HepG2 (cell line): ENCODE data around the gene CCDC154. TPM values are rescaled to one million over a fixed set of nuclear protein-coding genes. Genes with fewer than 3 reads are reported as not detected.

Source experiments
- ATAC-seq: fragments of 200-7000 bp; cut with Tn5 transposase; 3 replicates; pipeline ENCODE4 v1.9.1; 2020; ENCODE audit warnings: mild to moderate bottlenecking, moderate library complexity
- BruUV-seq: library from RNA; stranded (reverse); fragments of 400-500 nt; replicated peaks from 2 replicates; lab custom pipeline; 2021; lab: Mats Ljungman, UMichigan
- CTCF ChIA-PET: fragments of 300-600 bp; formaldehyde crosslinking; extraction: SDS; loops from one replicate; lab custom pipeline; 2021; ENCODE audit warnings: low total read pairs, inconsistent platforms, low intra/inter-chr PET ratio; lab: Yijun Ruan, JAX
- POLR2A ChIA-PET: fragments of 350-600 bp; sonication (Branson Sonifier 250); formaldehyde crosslinking; loops from one replicate; lab custom pipeline; 2020; ENCODE audit warnings: antibody characterized with exemption, inconsistent platforms; lab: Yijun Ruan, JAX
- DNase-seq: peaks from one replicate; pipeline ENCODE4 v3.0.0-alpha.2; 2015; ENCODE audit warnings: low spot score
- FAIRE-seq: peaks from 3 replicates; lab custom pipeline; 2011; peaks lifted over from hg19 to GRCh38; lab: Jason Lieb, UNC
- H2AFZ ChIP-seq: one replicate; pipeline ENCODE4 v1.6.1; 2011; ENCODE audit warnings: low read length, inconsistent platforms
- H3K27ac ChIP-seq: fragments of 300-600 bp; 3 replicates; pipeline ENCODE4 v1.8.0; 2011; ENCODE audit warnings: mixed run types, mild to moderate bottlenecking, mixed read lengths, low read length, inconsistent platforms; ENCODE audit not compliant: insufficient read depth; ENCODE audit errors: extremely low read length
- H3K27me3 ChIP-seq, 2 experiments: fragments of 200-600 bp in 1 of 2; 2 replicates in 1 of 2; 3 replicates in 1 of 2; pipeline versions ENCODE4 v1.6.0 to v1.8.0; 2011; ENCODE audit warnings: low read length in 2 of 2, mild to moderate bottlenecking in 2 of 2, moderate library complexity in 2 of 2, inconsistent platforms in 1 of 2; ENCODE audit not compliant: insufficient read depth in 2 of 2, control insufficient read depth in 1 of 2
- H3K36me3 ChIP-seq, 2 experiments: fragments of 200-600 bp in 1 of 2; replicated peaks in 1 of 2; 2 replicates in 1 of 2; 3 replicates in 1 of 2; pipeline versions ENCODE4 v1.5.1 to v1.8.0; 2011; ENCODE audit warnings: low read length in 2 of 2, inconsistent platforms in 1 of 2; ENCODE audit not compliant: insufficient read depth in 2 of 2, control insufficient read depth in 1 of 2
- H3K4me1 ChIP-seq: 2 replicates; pipeline ENCODE4 v1.5.1; 2012; ENCODE audit warnings: low read length, inconsistent platforms; ENCODE audit not compliant: insufficient read depth
- H3K4me2 ChIP-seq: 2 replicates; pipeline ENCODE4 v1.6.0; 2011; ENCODE audit warnings: low read depth, low read length, inconsistent platforms
- H3K4me3 ChIP-seq, 3 experiments: fragments of 200-600 bp in 1 of 3; sonication (generic), shearing (Covaris generic) in 1 of 3; replicated peaks in 1 of 3; 2 replicates each; pipeline ENCODE4 v1.5.1; 2011 to 2016; ENCODE audit warnings: low read length in 3 of 3, inconsistent platforms in 2 of 3, low read depth in 2 of 3, mild to moderate bottlenecking in 2 of 3, control low read depth in 1 of 3, mixed read lengths in 1 of 3; ENCODE audit not compliant: insufficient read depth in 1 of 3
- H3K79me2 ChIP-seq: one replicate; pipeline ENCODE4 v1.6.1; 2011; ENCODE audit warnings: low read length, inconsistent platforms; ENCODE audit not compliant: insufficient read depth
- H3K9ac ChIP-seq: 2 replicates; pipeline ENCODE4 v1.6.0; 2011; ENCODE audit warnings: mild to moderate bottlenecking, low read depth, low read length, inconsistent platforms; ENCODE audit not compliant: insufficient read depth
- H3K9me3 ChIP-seq: 2 replicates; pipeline ENCODE4 v1.5.1; 2012; ENCODE audit warnings: mild to moderate bottlenecking, low read length
- H4K20me1 ChIP-seq: 2 replicates; pipeline ENCODE4 v1.6.0; 2011; ENCODE audit warnings: inconsistent platforms, mild to moderate bottlenecking, low read length, moderate library complexity; ENCODE audit not compliant: insufficient read depth
- HNRNPL ChIP-seq: fragments of 200-400 bp; formaldehyde crosslinking; IDR thresholded peaks from 2 replicates; pipeline ENCODE4 v1.6.1; 2017; ENCODE audit warnings: mild to moderate bottlenecking, low read depth, low read length
- MEIS2 ChIP-seq: sonication (generic); formaldehyde crosslinking; IDR thresholded peaks from 2 replicates; pipeline ENCODE4 v1.9.0; 2021; ENCODE audit warnings: mild to moderate bottlenecking, missing genetic modification reagents
- NFYC ChIP-seq: IDR thresholded peaks from 2 replicates; pipeline ENCODE4 v1.6.1; 2016; ENCODE audit warnings: missing genetic modification reagents, missing compliant biosample characterization
- PCBP1 ChIP-seq: fragments of 200-400 bp; formaldehyde crosslinking; IDR thresholded peaks from 2 replicates; pipeline ENCODE4 v1.6.1; 2017; ENCODE audit warnings: mild to moderate bottlenecking, low read depth, low read length, borderline replicate concordance
- RXRB ChIP-seq: IDR thresholded peaks from 2 replicates; pipeline ENCODE4 v1.6.1; 2016; ENCODE audit warnings: borderline replicate concordance, missing genetic modification reagents, missing compliant biosample characterization
- SRY ChIP-seq: sonication (generic); formaldehyde crosslinking; IDR thresholded peaks from 2 replicates; pipeline ENCODE4 v1.8.0; 2022; ENCODE audit warnings: mild to moderate bottlenecking, missing genetic modification reagents
- SSRP1 ChIP-seq: IDR thresholded peaks from 2 replicates; pipeline ENCODE4 v1.6.1; 2016; ENCODE audit warnings: control low read depth
- TRIM24 ChIP-seq: sonication (generic); formaldehyde crosslinking; IDR thresholded peaks from 2 replicates; pipeline ENCODE4 v1.8.0; 2022; ENCODE audit warnings: mild to moderate bottlenecking, missing genetic modification reagents
- ZFP82 ChIP-seq: sonication (generic); formaldehyde crosslinking; IDR thresholded peaks from 2 replicates; pipeline ENCODE4 v1.5.1; 2020; ENCODE audit warnings: mild to moderate bottlenecking, missing genetic modification reagents, borderline replicate concordance
- ZNF12 ChIP-seq: sonication (generic); formaldehyde crosslinking; IDR thresholded peaks from 2 replicates; pipeline ENCODE4 v1.5.0; 2020; ENCODE audit warnings: missing genetic modification reagents
- ZNF546 ChIP-seq: sonication (generic); formaldehyde crosslinking; conservative IDR thresholded peaks from 2 replicates; pipeline ENCODE4 v1.8.1; 2023; ENCODE audit warnings: mild to moderate bottlenecking, missing genetic modification reagents
- ZSCAN21 ChIP-seq: sonication (generic); formaldehyde crosslinking; IDR thresholded peaks from 2 replicates; pipeline ENCODE4 v1.8.0; 2022; ENCODE audit warnings: mild to moderate bottlenecking, missing genetic modification reagents, moderate library complexity, borderline replicate concordance
- WGBS: methylation state at CpG from one replicate; pipeline ENCODE4 v1.1.6; 2017; ENCODE audit warnings: low lambda C conversion rate; 5-methylcytosine and 5-hydroxymethylcytosine counted together
- in situ Hi-C: cut with HindIII; loops from 2 replicates; pipeline ENCODE4 v1.10.0; 2017; ENCODE audit warnings: low pct_unique_long_range_greater_than_20kb; ENCODE audit not compliant: extremely low pct_ligation_motif_present
- intact Hi-C: fragments of 100-400 bp; cut with micrococcal nuclease; formaldehyde crosslinking; loops from one replicate; pipeline ENCODE4 v1.10.0; 2022; ENCODE audit not compliant: unreplicated experiment
- polyA plus RNA-seq, 8 experiments: library from polyadenylated mRNA; depleted of rRNA in 3 of 8; stranded (reverse) in 7 of 8; unstranded in 1 of 8; fragments of >200 nt; fragmentation: Illumina TruSeq in 4 of 8; extraction: Trizol in 4 of 8; gene quantifications; 2 replicates each; pipeline versions ENCODE4 v1.2.1 to v1.2.3, GENCODE V29; 2011 to 2016; ENCODE audit warnings: low read depth in 4 of 8, missing spikeins in 1 of 8, mixed read lengths in 1 of 8; ENCODE audit not compliant: insufficient read depth in 1 of 8
- total RNA-seq, 5 experiments: library from RNA; depleted of rRNA; stranded (reverse); fragments of >200 nt; fragmentation: Illumina TruSeq; extraction: Trizol; gene quantifications; 2 replicates each; pipeline ENCODE4 v1.2.3, GENCODE V29; 2016; ENCODE audit warnings: low read depth in 1 of 5

CCDC154 gene
- total and polyA plus RNA-seq, 2 of the 13 experiments (the other 11 are each of a cell fraction or from before 2014, with no cell fraction given), result 0.92 to 1.5 TPM

DNA sequence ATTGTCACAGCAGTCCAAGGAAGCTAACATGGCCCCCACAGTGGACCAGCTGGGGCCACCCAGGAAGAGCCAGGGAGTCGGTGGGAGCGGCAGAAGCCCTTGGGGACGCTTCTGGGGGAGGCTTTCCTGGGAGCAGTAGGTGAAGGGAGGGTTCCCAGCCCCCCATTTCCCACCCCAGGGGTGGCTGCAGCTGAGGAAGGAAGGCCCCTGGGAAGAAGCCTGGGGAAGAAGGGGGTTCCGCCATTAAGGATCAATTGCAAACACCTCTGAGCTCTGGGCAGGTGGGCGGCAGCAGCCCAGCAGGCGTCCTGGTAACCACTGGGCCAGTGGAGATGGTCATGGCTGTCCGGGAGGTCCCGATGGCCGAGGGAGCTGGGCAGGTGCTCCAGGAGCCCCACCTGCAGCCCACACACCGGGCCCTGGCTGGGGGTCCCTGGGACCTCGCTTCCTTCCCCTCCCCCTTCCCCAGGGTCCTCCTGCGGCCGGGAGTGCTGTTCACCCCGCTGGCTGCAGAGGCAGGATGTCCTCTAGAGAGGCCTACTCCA is 14.1 kb downstream of the CCDC154 start (continued):
- 0 out of 2 replicates have a peak, but pooled peaks have one; percentile 24 for TF ChIP-seq MEIS2 (CRISPR knock-in tag)
- 0 out of 2 replicates have a peak, but pooled peaks have one; percentile 51 for TF ChIP-seq PCBP1
- TF ChIP-seq ZNF546 (CRISPR knock-in tag), result no peak
- 0 out of 2 replicates have a peak, but pooled peaks have one; percentile 23 for TF ChIP-seq SRY
- TF ChIP-seq NFYC (CRISPR knock-in tag), result no peak
- 0 out of 2 replicates have a peak, but pooled peaks have one; percentile 21 for TF ChIP-seq SSRP1
- 0 out of 2 replicates have a peak, but pooled peaks have one; percentile 50 for TF ChIP-seq ZFP82 (CRISPR knock-in tag)
- no peak for TF ChIP-seq ZNF12 (CRISPR knock-in tag)
- TF ChIP-seq RXRB (CRISPR knock-in tag), result peak; percentile 11; the same call in 1 of the 2 replicates
- peak; percentile 70; the same call in 1 of the 2 replicates for TF ChIP-seq ZSCAN21 (CRISPR knock-in tag)

DNA sequence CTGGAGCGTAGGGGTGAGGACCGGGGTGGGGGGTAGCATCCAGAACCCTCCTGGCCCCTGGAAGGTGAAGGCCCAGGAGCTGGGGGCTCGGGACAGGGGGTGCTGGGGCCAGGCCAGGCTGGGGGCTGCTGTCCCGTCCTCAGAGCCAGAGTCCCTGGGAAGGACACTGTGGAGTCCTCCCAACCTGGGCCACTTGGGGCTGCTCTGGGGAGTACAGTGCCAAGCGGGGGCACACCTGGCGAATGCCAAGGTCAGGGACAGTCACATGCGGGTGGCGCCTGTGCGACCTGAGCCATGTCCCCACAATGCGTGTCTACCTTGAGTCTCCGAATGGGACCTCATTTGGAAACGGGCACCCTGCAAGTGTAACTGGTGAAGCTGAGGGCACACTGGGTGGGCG is 14.7 kb downstream of the CCDC154 start:
- H3K4me2 ChIP-seq, result peak overlapping the region; percentile 95
- 0 out of 2 replicates have a peak, but pooled peaks have one; percentile 53 for TF ChIP-seq HNRNPL
- TF ChIP-seq TRIM24 (CRISPR knock-in tag), result no peak
- no peaks in the 10 kb centered on the region for H3K9me3 ChIP-seq
- H3K9ac ChIP-seq, result no peak overlapping the region
- no peaks in the 10 kb centered on the region for H3K36me3 ChIP-seq
- peak overlapping the region in 1 of 3 experiments; percentile 72; a peak in 1 of 6 replicates for H3K4me3 ChIP-seq
- FAIRE-seq, result no peak
- no peaks in the 10 kb centered on the region for H3K79me2 ChIP-seq
- intact Hi-C loops, result loop anchor here (2.0 kb wide), 1 partner anchor 45 kb away; the partner anchor contains the start of gene CLCN7
- no peaks in the 10 kb centered on the region for H4K20me1 ChIP-seq
- H3K4me1 ChIP-seq, result peaks cover 46% of the 10 kb centered on the region
- no TSS peak for BruUV-seq
- in situ Hi-C loops, result no loop called here
- H3K27ac ChIP-seq, result no peak overlapping the region
- H2AFZ ChIP-seq, result no peak overlapping the region
- 69% methylated on average over 7 of the region's 13 CpGs for WGBS
- POLR2A ChIA-PET, result interaction anchor here (1.0 to 3.1 kb wide), 2 partner anchors 9 to 47 kb away, joined by 3 to 47 read pairs; partner anchors contain the start of gene UQCC4
- no peak for DNase-seq
- no peak for ATAC-seq
- CTCF ChIA-PET, result no interaction called here
- peaks cover 10 to 43% of the 10 kb centered on the region in 2 experiments for H3K27me3 ChIP-seq
